Right forelimb (tissue), 1 donor: ENCODE data around the gene STN1.

ENCODE experiments used
- DNase-seq: peaks from one replicate; pipeline ENCODE4 v3.0.0-alpha.2; 2018

STN1 gene

DNA sequence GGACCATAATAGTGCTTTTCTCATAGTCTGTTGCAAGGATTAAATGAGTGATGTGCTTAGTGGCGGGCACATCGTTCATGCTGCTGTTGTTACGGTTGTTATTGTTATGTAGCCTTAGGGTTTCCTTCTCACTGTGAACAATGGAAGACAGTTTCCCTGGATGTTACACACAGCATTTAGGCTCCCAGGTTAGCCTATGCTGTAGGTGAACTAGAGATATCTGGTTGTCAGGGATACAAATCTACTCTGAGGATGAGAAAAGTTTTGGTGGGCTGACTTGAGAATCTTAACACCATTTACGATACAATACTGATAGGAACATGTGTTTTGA is 77.3 kb downstream of the STN1 start:
- DNase-seq, result peak; percentile 33

GRCh38 chr10:103839872-103840739 is 77.9 kb downstream of the STN1 start:
- no peak for DNase-seq

GRCh38 chr10:103839519-103839871 is 78.5 kb downstream of the STN1 start:
- DNase-seq, result no peak

GRCh38 chr10:103838862-103839518 is 79.0 kb downstream of the STN1 start:
- no peak for DNase-seq

DNA sequence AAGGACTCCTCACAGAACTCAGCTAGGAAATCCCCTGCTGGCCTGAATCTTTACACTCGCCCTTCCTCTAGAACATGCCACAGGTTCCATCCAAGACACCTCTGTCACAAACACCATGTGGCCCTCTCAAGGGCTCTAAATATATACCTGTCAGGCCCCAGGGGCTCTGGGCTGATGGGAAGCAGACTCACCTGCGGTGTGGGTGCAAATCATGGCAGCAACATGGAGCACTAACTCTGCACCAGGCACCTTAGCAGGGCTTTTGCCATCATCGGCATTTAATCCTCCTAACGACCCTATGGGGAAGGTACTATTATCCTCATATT is 80.0 kb downstream of the STN1 start:
- DNase-seq, result no peak

GRCh38 chr10:103837370-103838069 is 80.5 kb downstream of the STN1 start:
- peak; percentile 36 for DNase-seq

GRCh38 chr10:103836861-103837260 is 81.1 kb downstream of the STN1 start:
- peak; percentile 32 for DNase-seq

DNA sequence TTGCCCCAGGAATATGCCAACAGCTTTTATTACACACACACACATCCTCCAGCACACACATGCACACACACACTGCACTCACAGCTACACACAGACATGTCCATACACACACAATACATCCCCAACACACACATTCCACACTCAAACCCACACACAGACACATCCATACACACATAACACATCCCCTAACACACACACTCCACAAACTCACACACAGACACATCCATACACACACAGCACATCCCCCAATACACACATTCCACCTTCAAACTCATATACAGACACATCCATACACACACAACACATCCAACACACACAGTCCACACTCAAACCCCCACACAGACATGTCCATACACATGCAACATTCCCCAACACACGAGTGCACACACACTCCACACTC is 81.7 kb downstream of the STN1 start:
- DNase-seq, result no peak

DNA sequence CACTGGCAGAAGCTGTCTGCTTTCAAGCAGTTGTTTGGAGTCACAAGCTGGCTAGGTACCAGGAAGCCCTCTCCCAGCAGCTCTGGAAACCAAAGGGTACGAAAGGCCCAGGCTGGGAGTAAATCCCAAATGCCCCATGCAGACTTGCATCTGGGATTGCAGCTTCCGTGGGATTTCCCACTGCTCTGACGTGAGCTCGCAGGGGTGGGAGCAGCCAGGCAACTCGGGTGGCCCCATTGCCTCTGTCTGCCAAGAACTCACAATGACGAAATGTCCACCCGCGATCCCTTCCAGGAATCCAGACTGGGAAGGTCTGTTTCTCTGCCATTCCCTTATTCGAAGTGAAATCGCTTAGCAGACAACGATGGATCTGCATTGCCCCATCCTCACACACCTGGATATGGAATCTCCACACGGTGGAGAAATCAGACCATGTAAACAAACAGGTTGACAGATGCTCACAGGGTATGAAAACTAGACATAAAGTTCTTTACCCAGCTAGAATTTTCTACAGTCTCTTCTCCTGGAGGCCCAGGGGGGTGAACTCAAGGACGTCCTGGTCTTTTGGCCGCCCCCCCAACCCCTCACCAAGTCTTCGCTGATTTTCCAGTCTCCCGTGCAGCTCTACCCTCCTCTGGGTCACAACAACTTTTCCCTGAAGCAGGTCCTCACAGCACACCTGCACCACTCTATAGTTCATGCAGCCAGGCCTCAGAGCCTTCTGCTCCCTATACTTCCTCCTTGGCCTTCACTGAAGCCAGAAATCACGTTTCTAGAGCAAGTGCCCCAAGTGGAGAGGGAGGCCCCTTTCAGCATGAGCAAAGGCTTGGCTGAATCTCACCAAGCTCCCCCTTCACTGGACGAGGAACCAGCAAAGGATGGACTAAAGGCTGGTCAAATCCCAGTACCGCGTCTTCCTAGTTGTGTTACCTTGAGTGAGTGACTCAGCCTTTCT is 82.6 kb downstream of the STN1 start:
- peak; percentile 73 for DNase-seq

DNA sequence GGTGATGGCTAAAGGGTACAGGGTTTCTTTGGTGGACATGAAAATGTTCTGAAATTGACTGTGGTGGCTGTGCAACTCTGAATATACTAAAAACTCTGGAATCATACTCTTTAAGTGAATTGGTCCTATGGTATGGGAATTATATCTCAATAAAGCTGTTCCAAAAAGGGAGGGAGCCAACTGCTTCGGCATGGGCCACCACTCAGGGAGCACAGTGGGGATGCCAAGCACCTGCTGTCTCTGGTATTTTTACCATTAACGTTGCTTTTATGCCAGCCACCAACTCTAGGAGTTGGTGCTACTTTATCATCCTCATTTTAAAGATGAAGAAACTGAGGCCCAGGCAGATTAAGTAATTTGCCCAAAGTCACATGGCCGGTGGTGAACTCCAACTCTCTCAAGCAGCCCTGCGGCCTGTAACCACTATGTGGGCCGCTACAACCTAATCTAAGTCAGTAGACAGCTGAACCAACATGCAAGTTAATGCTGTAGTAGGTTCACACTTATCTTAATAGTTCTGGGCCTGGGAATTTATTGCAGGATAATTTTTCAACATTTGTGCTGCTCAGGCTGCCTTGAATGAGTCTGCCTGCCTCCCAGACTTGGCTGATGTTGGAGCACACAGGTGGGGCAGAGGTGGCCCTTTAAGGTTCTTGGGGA is 83.4 kb downstream of the STN1 start:
- DNase-seq, result no peak

DNA sequence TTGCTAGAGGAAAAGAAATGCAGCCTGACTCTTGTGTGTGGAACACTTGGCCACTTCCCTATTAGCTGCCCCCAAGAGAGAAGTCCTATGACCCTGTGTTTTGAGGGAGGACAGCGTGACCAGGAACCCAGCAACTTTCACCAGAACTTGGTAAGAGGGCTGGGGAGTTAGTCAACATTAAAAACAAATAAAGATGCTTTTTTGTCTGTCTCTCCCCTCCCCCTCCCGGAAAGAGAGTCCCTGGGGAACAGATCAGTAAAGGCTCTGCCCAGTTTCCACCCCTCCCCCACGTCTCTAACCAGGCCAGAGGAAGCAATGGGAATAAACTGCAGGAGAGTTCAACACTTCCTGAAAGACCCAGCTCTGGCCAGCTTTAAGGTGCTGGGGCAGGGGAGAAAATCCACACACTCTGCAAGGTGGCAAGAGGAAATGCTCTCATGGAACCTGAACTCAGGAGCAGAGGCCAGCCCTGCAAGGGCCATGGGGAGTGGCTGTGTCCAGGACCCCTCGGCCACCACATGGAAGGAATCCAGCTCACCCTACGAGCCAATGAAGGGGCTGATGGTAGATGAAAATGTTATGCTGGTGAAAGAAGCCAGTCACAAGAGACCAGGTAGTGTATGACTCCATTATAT is 84.1 kb downstream of the STN1 start:
- no peak for DNase-seq

DNA sequence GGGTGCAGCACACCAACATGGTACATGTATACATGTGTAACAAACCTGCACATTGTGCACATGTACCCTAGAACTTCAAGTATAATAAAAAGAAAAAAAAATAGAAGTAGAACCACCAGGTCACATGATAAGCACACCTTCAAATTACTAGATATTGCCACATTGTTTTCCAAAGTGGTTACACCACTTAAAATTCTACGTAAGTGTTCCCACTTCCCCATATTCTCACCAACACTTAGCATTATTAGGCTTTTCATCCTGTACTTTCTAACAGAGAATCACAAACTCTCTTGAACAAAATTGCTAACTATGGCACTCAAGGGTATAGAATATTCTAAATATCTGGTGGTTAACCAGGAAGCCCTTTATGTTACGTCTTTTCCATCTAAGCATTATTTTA is 85.2 kb downstream of the STN1 start:
- no peak for DNase-seq
